SIG-M5 treated with dmso at 0.1 percent for 504 hours (cell line): Measurements from ENCODE around the gene CSPG4.
"Not testable (repeated sequence)": the region's sequence is repeated elsewhere in the genome, so short reads cannot be mapped to it uniquely, and the experiment has no call there.

Experiments used
- DNase-seq: peaks from one replicate; lab custom pipeline; 2025; ENCODE audit not compliant: unreplicated experiment; lab: John Stamatoyannopoulos, UW

CSPG4 gene

GRCh38 chr15:75742346-75742745, 29.7 kb upstream of the CSPG4 start:
- not testable (repeated sequence) for DNase-seq

GRCh38 chr15:75739791-75740190, 27.1 kb upstream of the CSPG4 start:
- DNase-seq: no peak

- peak; percentile 92 for DNase-seq
Measured at GRCh38 chr15:75738647-75739325, 26.1 kb upstream of the CSPG4 start.

- DNase-seq: no peak
Measured at GRCh38 chr15:75738014-75738646, 25.5 kb upstream of the CSPG4 start.

GRCh38 chr15:75737116-75738013, 24.7 kb upstream of the CSPG4 start:
- DNase-seq: not testable (repeated sequence)

GRCh38 chr15:75736256-75736655, 23.6 kb upstream of the CSPG4 start:
- DNase-seq: no peak

- DNase-seq: not testable (repeated sequence)
Measured at GRCh38 chr15:75734861-75735760, 22.5 kb upstream of the CSPG4 start.

GRCh38 chr15:75733761-75734651, 21.4 kb upstream of the CSPG4 start:
- DNase-seq: no peak

- DNase-seq: peak; percentile 54
Measured at GRCh38 chr15:75732809-75733451, 20.3 kb upstream of the CSPG4 start.

- DNase-seq: no peak
Measured at GRCh38 chr15:75732177-75732808, 19.6 kb upstream of the CSPG4 start.

- DNase-seq: no peak
Measured at GRCh38 chr15:75731248-75732151, 18.9 kb upstream of the CSPG4 start.

- not testable (repeated sequence) for DNase-seq
Measured at GRCh38 chr15:75730376-75731247, 18.0 kb upstream of the CSPG4 start.

GRCh38 chr15:75729326-75730069, 16.9 kb upstream of the CSPG4 start:
- no peak for DNase-seq

GRCh38 chr15:75727851-75728715, 15.4 kb upstream of the CSPG4 start:
- no peak for DNase-seq

GRCh38 chr15:75727031-75727531, 14.4 kb upstream of the CSPG4 start:
- no peak for DNase-seq
